A673 (cell line): ENCODE measurements around the gene SMTNL1.

Experiments used
- EZH2 ChIP-seq: fragments of 200-600 bp; sonication (generic); IDR thresholded peaks from 2 replicates; pipeline ENCODE4 v1.6.1; 2017; ENCODE audit warnings: borderline replicate concordance, low read depth, mild to moderate bottlenecking, mixed read lengths, antibody characterized with exemption, low read length; ENCODE audit not compliant: poor library complexity, severe bottlenecking
- TF ChIP-seq, protein P1 (sequence below): fragments of 300-800, 200-600 bp; sonication (generic); conservative IDR thresholded peaks from 2 replicates; pipeline ENCODE4 v1.5.1; 2017; ENCODE audit warnings: low read depth, mild to moderate bottlenecking, antibody characterized with exemption, low read length, moderate library complexity, mixed read lengths

DNA sequence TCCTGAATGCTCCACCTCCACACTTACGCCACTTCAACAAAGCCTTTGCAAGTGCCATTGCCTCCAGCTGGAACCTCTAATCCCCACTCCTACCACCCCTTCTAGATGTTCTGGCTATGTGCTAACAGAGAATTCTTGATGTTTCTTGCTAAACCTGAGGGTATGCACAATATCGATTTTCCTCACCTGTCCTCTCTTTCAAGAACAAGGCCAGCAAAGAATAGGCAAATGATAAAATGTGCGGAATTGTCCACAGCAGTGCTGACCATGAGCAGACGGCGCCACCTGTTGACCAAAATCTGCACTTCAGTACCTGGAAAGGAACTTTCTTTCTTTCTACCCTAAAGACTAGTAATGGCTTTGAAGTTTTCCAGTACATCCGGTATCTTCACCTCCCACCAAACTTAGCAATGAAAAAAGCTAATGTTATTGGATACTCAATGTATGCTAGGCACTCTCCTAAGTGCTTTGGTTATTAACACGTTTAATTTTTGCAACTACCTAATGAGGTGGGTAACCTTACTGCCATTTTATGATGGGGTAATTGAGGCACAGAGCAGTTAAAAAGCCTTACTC, 10.3 kb upstream of the SMTNL1 start:
- TF ChIP-seq, protein P1, sequence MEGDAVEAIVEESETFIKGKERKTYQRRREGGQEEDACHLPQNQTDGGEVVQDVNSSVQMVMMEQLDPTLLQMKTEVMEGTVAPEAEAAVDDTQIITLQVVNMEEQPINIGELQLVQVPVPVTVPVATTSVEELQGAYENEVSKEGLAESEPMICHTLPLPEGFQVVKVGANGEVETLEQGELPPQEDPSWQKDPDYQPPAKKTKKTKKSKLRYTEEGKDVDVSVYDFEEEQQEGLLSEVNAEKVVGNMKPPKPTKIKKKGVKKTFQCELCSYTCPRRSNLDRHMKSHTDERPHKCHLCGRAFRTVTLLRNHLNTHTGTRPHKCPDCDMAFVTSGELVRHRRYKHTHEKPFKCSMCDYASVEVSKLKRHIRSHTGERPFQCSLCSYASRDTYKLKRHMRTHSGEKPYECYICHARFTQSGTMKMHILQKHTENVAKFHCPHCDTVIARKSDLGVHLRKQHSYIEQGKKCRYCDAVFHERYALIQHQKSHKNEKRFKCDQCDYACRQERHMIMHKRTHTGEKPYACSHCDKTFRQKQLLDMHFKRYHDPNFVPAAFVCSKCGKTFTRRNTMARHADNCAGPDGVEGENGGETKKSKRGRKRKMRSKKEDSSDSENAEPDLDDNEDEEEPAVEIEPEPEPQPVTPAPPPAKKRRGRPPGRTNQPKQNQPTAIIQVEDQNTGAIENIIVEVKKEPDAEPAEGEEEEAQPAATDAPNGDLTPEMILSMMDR, result peak; percentile 99
- TF ChIP-seq EZH2, result no peak
